Measurements from ENCODE around the gene DDX56. TPM values are rescaled to one million over a fixed set of nuclear protein-coding genes. Genes with fewer than 3 reads are reported as not detected.
A peak's percentile ranks its signal among the peaks of the same experiment; 100 is the strongest.

Gene DDX56
- total and polyA plus RNA-seq, 9 of the 15 experiments (the other 6 are each of a cell fraction or from before 2014, with no cell fraction given): 33.0 to 145 (median 102) TPM

- H3K79me2 ChIP-seq (ENCODE audit: control insufficient read depth, insufficient read depth, low read length): peaks cover 77% of the 10 kb centered on the region
- no peak for ATAC-seq
- peaks cover 14 to 27% of the 10 kb centered on the region in 2 experiments; a peak in 4 of 5 replicates for H3K4me1 ChIP-seq (replicated peaks in 1 of 2; ENCODE audit: control insufficient read depth in 2 of 2, insufficient read depth in 2 of 2, low read length in 2 of 2)
- CTCF ChIA-PET (ENCODE audit: low intra/inter-chr PET ratio): no interaction called here
- no peaks in the 10 kb centered on the region; the same call in 1 of the 2 replicates for H4K20me1 ChIP-seq (replicated peaks; ENCODE audit: control insufficient read depth, insufficient read depth, low read length)
- H3K4me3 ChIP-seq: no peak overlapping the region
- DNase-seq (ENCODE audit: extremely low read depth in 1 of 4, low spot score in 3 of 4): no peak
- peaks cover 12% of the 10 kb centered on the region for H3K36me3 ChIP-seq (ENCODE audit: control insufficient read depth, insufficient read depth, low read length)
- BruUV-seq (replicated peaks): no TSS peak
- no peak overlapping the region for H3K27ac ChIP-seq (ENCODE audit: extremely low read depth, low read depth, low read length)
- intact Hi-C loops (cut with micrococcal nuclease) (loop anchor here (5.0 kb wide), 2 partner anchors 67 to 152 kb away; no protein-coding TSS in a partner anchor), in situ Hi-C loops (cut with MboI) (no loop called here)
- no peak overlapping the region for H2AFZ ChIP-seq (ENCODE audit: low read depth, low read length)
- no peak overlapping the region for H3K9ac ChIP-seq (ENCODE audit: insufficient read depth in 1 of 2, low read depth in 2 of 2, low read length in 2 of 2)
- no peaks in the 10 kb centered on the region for H3K9me1 ChIP-seq (ENCODE audit: control insufficient read depth, insufficient read depth, low read length)
- TF ChIP-seq CEBPB (tag; IDR thresholded peaks at IDR 0.05) (no peak), KDM1A (IDR thresholded peaks at IDR 0.05) (peak in 1 of 2 experiments; percentile 31; a peak in 1 of 4 replicates), POLR3G (IDR thresholded peaks at IDR 0.05; ENCODE audit: extremely low read depth, insufficient read length, insufficient replicate concordance) (no peak), RBM25 (IDR thresholded peaks at IDR 0.05; ENCODE audit: low read depth, low read length, severe bottlenecking) (peak; percentile 72), EP400 (IDR thresholded peaks at IDR 0.05) (no peak), HDAC2 (IDR thresholded peaks at IDR 0.05) (0 out of 2 replicates have a peak, but pooled peaks have one; percentile 26), SMARCA5 (IDR thresholded peaks at IDR 0.05) (peak; percentile 27; the same call in 1 of the 2 replicates), BCOR (IDR thresholded peaks at IDR 0.05) (peak; percentile 79), CXXC5 (CRISPR knock-in tag; IDR thresholded peaks at IDR 0.05) (no peak), ZNF121 (CRISPR knock-in tag; conservative IDR thresholded peaks at IDR 0.05) (peak; percentile 97), ZNF280B (CRISPR knock-in tag; IDR thresholded peaks at IDR 0.05) (no peak)
- POLR2A ChIA-PET: interaction anchor here (0.6 kb wide), 1 partner anchor 237 kb away, joined by 6 read pairs; no protein-coding TSS in a partner anchor
- WGBS (ENCODE audit: insufficient coverage, low coverage, missing lambda C conversion rate): 90% methylated on average over 3 of the region's 3 CpGs
- FAIRE-seq: no peak
- no peaks in the 10 kb centered on the region for H3K9me3 ChIP-seq (replicated peaks; ENCODE audit: control insufficient read depth, insufficient read depth, low read depth, low read length)
- H3K27me3 ChIP-seq (ENCODE audit: control insufficient read depth in 2 of 2, insufficient read depth in 2 of 2, low read length in 2 of 2): no peaks in the 10 kb centered on the region
- no peak overlapping the region for H3K4me2 ChIP-seq (ENCODE audit: insufficient read depth, low read length)
Observed at GRCh38 chr7:44609829-44610228, 36.1 kb upstream of the DDX56 start.
